HS-27A (cell line): ENCODE results near the gene THADA.
"Not testable (repeated sequence)": the region's sequence is repeated elsewhere in the genome, so short reads cannot be mapped to it uniquely, and the experiment has no call there.

Experiments
- DNase-seq: peaks from one replicate; pipeline ENCODE4 v3.0.0-alpha.2; 2012; ENCODE audit warnings: low read depth, missing footprints

THADA gene

GRCh38 chr2:43302182-43302960 lies 293.5 kb downstream of the THADA start:
- DNase-seq: no peak

- no peak for DNase-seq
These were observed 294.9 kb downstream of the THADA start for GRCh38 chr2:43300781-43301583.

DNA sequence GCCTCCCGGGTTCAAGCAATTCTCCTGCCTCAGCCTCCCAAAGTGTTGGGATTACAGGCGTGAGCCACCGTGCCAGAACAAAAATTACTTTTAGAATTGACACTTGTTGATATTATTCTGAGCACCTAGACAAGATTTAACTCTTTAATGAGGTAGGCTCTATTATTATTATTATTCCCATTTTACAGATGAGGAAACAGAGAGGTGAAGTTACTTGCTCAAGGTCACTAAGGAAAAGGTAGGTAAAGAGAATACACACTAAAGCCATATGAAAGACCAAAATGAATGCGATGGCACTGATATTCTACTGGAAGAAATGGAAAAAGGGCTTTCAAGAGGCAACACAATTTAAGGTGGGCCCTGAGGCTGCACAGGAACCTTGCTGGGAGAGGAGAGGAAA lies 295.6 kb downstream of the THADA start:
- no peak for DNase-seq

DNA sequence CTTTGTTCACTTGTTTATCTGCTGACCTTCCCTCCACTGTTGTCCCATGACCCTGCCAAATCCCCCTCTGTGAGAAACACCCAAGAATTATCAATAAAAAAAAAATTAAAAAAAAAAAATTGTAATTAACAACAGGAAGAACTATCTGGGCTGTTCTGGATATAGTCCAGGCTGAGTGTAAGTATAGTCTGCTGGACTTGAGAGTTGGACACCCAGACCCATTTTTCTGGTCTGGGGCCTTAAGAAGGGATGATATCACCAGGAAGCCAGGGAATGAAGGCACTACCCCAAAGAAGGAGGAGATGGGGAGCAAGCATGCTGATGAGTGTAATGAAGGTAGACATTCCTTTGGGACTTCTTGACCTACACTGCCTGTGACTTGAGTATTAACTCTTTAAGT lies 297.3 kb downstream of the THADA start:
- DNase-seq: no peak

- not testable (repeated sequence) for DNase-seq
These were observed 298.1 kb downstream of the THADA start for GRCh38 chr2:43297740-43298139.

- DNase-seq: no peak
These were observed 300.8 kb downstream of the THADA start for GRCh38 chr2:43294973-43295603.

DNA sequence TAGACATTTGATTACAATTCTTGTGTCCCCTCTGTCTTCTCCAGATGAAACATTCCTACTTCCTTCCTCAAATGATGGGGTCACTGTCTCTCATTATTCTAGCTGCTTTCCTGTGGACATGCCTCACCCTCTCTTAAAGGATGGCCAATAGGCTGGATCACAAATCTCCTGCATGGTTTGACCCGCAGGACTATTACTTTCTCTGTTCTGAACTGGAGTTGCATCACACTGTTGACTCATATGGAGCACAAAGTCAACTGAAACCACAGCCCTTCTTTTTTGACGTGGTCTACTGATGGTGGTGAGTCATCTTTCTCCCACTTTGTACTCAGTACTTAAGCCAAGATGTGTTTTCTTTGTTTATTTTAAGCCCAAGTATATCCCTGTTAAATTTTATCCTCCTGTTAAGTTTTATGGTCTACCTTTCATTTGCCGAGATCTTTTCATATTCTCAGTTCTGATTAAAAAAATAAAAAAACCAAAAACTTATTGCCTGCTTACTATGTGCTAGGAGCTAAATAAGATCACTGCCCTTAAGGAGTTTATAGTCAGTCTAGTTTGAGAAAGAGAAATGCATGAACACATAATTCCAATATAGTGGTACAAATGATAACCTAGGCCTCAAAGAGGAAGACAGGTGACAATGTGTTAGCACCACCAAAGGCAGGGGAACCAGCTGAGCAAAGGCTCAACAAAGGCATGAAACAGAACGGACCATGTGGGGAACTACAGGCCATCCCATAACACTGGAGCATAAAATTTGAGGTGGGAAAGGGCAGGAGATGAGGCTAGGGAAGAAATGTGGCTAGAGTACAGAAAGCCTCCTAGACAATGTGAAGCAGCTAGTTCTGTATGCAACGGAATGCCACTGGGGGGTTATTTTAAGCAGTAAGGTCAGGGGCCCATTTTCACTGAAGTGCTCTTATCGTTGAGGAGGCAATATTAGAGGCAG lies 301.8 kb downstream of the THADA start:
- peak; percentile 90 for DNase-seq

DNA sequence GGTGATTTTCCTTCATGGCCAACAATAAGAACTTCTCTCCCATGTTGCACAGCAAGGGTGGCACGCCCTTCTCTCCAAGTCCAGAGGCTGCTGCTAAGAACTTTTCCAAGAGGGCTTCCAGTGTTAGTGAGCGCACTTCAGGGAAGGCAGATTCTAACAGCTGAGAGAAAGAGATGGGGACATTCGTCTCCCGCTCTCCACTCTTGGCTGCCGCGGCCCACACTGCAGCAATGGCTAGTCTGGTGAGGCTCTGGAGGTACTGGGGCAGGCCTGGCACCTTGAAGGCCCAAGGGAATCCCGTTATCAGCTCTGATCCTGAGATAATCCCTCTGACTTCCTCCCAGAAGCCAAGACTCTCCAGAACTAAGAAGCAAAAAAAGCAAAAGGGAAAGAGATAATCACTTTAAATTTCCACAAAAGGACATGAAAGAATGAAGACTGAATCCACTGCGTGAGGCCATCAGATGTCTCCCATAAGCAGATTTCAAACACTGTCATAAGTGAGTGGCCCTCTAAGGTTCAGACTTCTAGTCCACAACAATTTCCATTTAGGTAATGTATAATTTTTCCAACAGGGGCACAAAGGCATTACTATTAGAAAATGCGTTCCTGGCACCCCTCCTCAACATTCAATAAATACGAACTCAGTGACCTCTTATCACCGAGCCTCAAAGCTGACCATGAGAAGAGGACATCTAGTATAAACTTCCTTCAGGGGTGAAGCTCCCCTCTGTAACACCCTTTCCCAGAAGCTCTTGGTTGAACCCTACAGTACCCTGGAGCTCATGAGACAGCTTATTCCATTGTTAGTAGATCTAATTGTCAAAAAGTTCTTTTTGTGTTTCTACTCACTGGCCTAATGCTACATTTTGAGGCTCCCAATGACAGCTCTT lies 302.7 kb downstream of the THADA start:
- no peak for DNase-seq

DNA sequence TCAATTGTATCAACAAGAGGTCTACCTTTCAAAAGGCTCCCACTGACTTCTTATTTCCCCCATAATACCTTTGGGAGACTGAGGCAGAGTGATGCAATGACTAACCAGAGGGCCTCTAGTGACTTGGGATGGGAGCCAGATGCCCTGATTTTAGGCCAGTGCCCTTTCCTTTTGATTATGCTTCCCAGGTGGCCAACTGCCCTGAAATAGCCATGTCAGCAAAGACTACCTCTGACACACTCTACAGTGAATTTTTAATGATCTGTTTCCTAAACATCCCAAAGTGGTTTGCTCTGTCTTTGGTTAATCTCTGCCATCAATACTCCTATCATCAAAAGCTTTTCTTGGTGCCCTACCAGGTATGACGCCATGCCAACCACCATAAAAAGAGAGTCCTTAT lies 303.5 kb downstream of the THADA start:
- DNase-seq: no peak

- DNase-seq: no peak
These were observed 306.5 kb downstream of the THADA start for GRCh38 chr2:43289331-43289730.

DNA sequence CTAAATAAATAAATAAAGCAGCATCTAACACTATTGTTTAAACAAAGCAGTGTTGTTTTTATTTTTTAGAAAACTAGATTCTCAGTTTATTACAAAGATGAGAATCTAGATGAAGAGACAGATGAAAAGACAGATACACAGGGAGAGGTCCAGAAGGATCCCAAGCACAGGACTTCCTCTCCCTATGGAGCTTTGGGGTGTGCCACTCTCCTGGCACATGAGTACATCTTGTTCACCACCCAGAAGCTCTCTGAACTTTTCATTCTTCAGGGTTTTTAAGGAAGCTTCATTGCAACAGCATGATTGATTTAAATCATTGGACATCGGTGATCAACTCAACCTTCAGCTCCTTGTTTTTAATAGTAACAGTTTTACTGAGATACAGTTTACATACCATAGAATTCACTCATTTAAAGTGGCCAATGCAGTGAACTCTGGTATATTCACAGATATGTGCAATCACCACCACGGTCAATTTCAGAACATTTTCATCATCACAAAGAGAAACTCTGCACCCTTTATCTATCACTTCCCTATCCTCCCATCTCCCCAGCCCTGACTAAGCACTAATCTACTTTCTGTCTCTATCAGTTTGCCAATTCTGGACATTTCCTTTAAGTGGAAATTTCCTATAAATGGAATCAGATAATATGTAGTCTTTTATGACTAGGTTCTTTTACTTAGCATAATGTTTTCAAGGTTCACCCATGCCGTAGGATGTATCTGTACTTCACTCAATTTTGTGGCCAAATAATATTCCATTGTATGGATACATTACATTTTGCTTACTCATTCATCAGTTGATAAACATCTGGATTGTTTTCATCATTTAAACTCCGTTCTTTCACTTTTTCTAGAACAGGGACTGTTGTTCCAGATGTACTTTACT lies 307.2 kb downstream of the THADA start:
- no peak for DNase-seq

DNA sequence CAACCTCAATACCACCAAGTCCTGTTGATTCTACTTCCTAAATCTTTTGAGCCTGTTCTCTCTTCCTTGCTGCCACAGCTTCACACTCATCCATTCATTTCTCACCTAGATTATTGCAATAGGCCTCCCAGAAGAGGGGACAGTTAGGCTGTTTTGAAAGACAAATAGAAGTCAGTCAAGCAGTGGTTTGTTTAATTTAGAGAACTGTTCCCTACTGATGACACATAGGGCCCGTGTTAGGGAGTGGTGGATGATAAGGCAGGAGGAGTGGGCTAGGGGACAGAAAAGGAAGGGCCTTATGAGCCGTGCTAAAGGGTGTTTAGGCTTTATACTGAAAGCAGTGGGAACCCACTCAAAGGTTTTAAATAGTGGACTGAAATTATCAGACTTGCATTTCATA lies 309.9 kb downstream of the THADA start:
- DNase-seq: no peak

DNA sequence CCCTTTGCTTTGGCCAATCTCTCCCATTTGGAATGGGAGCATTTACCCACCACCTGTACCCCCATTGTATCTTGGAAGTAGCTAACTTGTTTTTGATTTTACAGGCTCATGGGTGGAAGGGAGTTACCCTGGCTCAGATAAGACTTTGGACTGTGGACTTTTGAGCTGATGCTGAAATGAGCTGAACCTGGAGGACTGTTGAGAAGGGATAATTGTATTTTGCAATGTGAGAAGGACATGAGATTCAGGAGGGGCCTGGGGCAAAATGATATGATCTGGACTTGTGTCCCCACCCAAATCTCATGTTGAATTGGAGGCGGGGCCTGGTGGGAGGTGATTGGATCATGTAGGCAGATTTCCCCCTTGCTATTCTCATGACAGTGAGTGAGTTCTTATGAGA lies 310.9 kb downstream of the THADA start:
- no peak for DNase-seq

GRCh38 chr2:43284347-43284746 lies 311.5 kb downstream of the THADA start:
- DNase-seq: not testable (repeated sequence)

DNA sequence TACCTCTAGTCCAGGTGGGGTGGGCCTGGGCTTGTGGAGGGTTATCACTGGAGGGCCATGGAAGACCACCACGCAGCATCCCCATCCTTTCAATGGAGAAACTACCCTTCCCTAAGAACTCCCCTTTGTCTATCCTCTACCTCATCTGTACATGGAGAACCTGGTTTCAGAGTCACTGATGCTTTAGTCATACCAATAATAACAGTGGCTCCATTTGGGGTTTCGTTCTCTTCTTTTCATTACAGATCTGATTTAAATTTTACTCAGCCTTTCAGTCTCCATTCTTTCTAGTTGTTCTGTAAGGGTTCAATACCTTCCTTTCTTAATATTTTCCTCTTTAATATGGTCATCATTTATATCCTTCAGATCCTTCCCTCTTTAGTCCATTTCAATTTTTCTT lies 314.8 kb downstream of the THADA start:
- DNase-seq: no peak

GRCh38 chr2:43279317-43279840 lies 316.5 kb downstream of the THADA start:
- DNase-seq: no peak

DNA sequence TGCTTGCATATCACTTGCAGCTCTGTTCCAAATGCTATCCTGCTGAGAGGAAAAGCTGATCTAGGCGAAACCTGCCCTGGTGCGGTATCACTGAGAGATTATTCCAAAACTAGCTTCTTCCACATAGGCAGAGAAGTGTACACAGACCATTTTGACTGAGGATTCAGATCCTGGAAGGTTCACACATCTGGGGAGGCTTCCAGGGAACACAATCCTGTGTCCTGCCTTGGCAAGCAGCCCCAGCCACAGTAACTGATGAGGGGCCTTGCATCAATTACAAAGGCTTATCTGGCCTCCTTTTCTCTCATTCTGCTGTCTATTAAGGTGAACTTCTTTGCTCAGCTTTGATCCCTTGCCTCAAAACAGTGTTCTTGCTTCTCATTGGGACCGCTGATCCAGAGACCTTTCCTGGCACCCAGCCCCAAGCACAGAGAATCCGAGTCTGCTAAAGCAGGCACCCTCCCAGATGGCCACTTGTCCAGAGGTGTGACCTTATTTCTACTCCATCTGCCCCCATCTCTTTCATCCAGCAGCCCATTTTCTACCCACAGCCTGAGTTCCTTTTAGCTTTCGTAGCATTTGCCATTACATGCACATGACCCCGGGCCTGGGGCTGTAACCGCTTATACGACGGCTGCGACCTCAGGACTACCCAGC lies 317.1 kb downstream of the THADA start:
- no peak for DNase-seq

DNA sequence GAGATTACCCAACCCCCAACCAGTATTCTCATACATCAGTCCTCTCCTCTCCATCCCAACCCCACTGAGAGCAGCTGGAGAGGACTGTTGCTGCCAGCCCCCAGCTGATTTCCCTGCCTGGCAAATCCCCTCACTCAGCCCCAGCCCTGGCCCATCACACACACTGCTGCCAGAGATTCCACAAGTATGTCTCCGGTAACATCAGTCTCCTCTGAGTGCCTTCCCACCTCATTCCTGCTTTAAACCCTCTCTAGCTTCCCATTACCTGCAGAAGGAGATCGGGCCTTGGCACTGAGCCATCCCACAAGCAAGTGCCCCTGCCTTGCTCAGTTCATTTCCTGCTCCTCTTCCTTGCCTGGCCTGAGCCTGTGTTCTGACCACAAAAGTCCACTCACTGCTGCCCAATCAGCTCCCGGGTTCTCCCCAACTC lies 318.9 kb downstream of the THADA start:
- no peak for DNase-seq
